Bronchial epithelial cell (primary cell): Measurements from ENCODE around the gene CNTNAP2. TPM values are rescaled to one million over a fixed set of nuclear protein-coding genes. Genes with fewer than 3 reads are reported as not detected.

Experiments
- DNase-seq: peaks from one replicate; pipeline ENCODE4 v3.0.0-alpha.2; 2010; ENCODE audit warnings: low read depth
- FAIRE-seq: peaks from 2 replicates; lab custom pipeline; 2011; peaks lifted over from hg19 to GRCh38; lab: Jason Lieb, UNC
- H3K27me3 ChIP-seq: 2 replicates; pipeline ENCODE4 v1.5.1; 2011; ENCODE audit warnings: low read length; ENCODE audit not compliant: control insufficient read depth, insufficient read depth
- H3K36me3 ChIP-seq: 2 replicates; pipeline ENCODE4 v1.5.1; 2011; ENCODE audit warnings: low read length; ENCODE audit not compliant: control insufficient read depth, insufficient read depth
- H3K4me3 ChIP-seq: 2 replicates; pipeline ENCODE4 v1.5.1; 2011; ENCODE audit warnings: mild to moderate bottlenecking, low read depth, low read length, control low read depth
- CTCF ChIP-seq: IDR thresholded peaks from 2 replicates; pipeline ENCODE4 v1.5.1; 2011; ENCODE audit warnings: mild to moderate bottlenecking, moderate library complexity, low read length, control low read depth, inconsistent platforms; ENCODE audit not compliant: insufficient read depth, severe bottlenecking
- total RNA-seq: library from RNA; depleted of rRNA; stranded (reverse); fragments of >200 nt; gene quantifications from 2 replicates; pipeline ENCODE4 v1.2.1, GENCODE V29; 2014

The CNTNAP2 gene
- total RNA-seq, 1 donor from 2014 or later = 0.26 TPM

- Histone ChIP-seq H3K4me3 (no peak overlapping the region), H3K36me3 (no peaks in the 10 kb centered on the region), H3K27me3 (no peaks in the 10 kb centered on the region)
- DNase-seq = no peak
- no peak for TF ChIP-seq CTCF
- FAIRE-seq = no peak
These were observed 2283.5 kb downstream of the CNTNAP2 start for GRCh38 chr7:148400101-148400500.

DNA sequence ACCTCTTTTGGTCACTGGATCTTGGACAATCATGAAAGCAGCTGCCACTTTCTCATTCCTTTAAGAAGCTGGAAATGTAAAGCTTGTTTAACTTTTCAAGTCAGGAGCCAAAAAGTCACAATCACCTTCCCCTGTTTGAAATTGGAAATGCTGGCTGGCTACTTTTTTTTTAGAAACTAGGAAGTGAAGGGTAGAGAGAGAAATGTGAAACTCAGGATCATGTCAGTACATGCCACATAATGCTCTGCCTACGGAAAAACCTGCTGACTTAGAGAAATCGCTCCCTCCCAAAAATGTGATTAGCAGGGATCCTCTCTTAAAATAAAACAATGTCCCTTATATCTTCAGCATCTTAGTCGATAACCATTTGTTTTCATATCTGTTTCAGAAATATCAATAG lies 2285.6 kb downstream of the CNTNAP2 start:
- TF ChIP-seq CTCF = no peak
- H3K4me3 ChIP-seq = no peak overlapping the region
- no peaks in the 10 kb centered on the region for H3K27me3 ChIP-seq
- peak; percentile 84 for DNase-seq
- H3K36me3 ChIP-seq = no peaks in the 10 kb centered on the region
- FAIRE-seq = no peak

- FAIRE-seq (no peak), DNase-seq (no peak)
- H3K36me3 ChIP-seq = no peaks in the 10 kb centered on the region
- H3K27me3 ChIP-seq = no peaks in the 10 kb centered on the region
- no peak overlapping the region for H3K4me3 ChIP-seq
- no peak for TF ChIP-seq CTCF
These were observed 2286.9 kb downstream of the CNTNAP2 start for GRCh38 chr7:148403466-148403993.

DNA sequence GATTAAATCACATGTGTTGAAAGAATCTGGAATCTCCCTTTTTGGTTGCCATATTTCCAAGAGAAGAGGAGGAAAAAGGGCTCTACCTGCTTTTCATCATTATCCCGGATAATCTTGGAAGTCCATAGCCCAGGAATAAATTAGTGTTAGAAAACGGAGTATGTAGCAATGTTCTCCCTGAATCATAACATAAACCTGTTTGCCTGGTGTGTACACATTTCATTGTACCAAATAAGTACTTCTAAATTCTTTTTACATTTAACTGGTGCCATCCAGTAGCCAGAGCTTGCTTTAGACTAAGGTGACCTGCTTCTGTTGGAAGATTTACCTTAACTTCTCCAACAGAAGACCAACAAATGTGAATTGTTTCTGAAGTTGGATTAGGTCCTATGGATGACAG lies 2291.7 kb downstream of the CNTNAP2 start:
- H3K36me3 ChIP-seq = no peaks in the 10 kb centered on the region
- DNase-seq = no peak
- no peaks in the 10 kb centered on the region for H3K27me3 ChIP-seq
- H3K4me3 ChIP-seq = no peak overlapping the region
- no peak for FAIRE-seq
- no peak for TF ChIP-seq CTCF

- DNase-seq = no peak
- TF ChIP-seq CTCF = no peak
- no peak for FAIRE-seq
These were observed 2294.3 kb downstream of the CNTNAP2 start for GRCh38 chr7:148410905-148411304.

GRCh38 chr7:148412691-148413090 lies 2296.1 kb downstream of the CNTNAP2 start:
- TF ChIP-seq CTCF = no peak
- no peak for DNase-seq

More at GRCh38 chr7:148410905-148411304, 2294.3 kb downstream of the CNTNAP2 start:
- H3K36me3 ChIP-seq = no peaks in the 10 kb centered on the region
- H3K27me3 ChIP-seq = no peaks in the 10 kb centered on the region
- H3K4me3 ChIP-seq = no peak overlapping the region

More at GRCh38 chr7:148412691-148413090, 2296.1 kb downstream of the CNTNAP2 start:
- no peak for FAIRE-seq
- H3K4me3 ChIP-seq = no peak overlapping the region
- no peaks in the 10 kb centered on the region for H3K27me3 ChIP-seq
- no peaks in the 10 kb centered on the region for H3K36me3 ChIP-seq
